Neural progenitor cell (in vitro differentiated cells): Measurements from ENCODE around the gene ARHGAP24.

Source experiments
- EZH2 ChIP-seq: fragments of 200-600 bp; sonication (generic); IDR thresholded peaks from 2 replicates; pipeline ENCODE4 v1.6.1; 2017; ENCODE audit warnings: antibody characterized with exemption, mild to moderate bottlenecking, moderate library complexity
- EZH2phosphoT487 ChIP-seq: fragments of 200-600 bp; sonication (generic); IDR thresholded peaks from 2 replicates; pipeline ENCODE4 v1.6.1; 2017; ENCODE audit warnings: antibody characterized with exemption
- TF ChIP-seq, protein P1 (sequence below): fragments of 200-600 bp; sonication (generic); IDR thresholded peaks from 2 replicates; pipeline ENCODE4 v1.5.1; 2017; ENCODE audit warnings: antibody characterized with exemption, mild to moderate bottlenecking

DNA sequence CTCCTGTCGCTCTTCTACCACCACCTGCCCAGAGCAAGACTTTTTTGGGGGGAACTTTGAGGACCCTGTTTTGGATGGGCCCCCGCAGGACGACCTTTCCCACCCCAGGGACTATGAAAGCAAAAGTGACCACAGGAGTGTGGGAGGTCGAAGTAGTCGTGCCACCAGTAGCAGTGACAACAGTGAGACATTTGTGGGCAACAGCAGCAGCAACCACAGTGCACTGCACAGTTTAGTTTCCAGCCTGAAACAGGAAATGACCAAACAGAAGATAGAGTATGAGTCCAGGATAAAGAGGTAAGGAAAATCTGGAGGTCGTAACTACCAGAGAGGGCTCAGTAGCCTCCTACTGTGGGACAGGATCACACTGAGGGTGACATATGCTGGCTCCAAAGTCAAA, 520.4 kb downstream of the ARHGAP24 start:
- TF ChIP-seq EZH2 = no peak
- TF ChIP-seq, protein P1, sequence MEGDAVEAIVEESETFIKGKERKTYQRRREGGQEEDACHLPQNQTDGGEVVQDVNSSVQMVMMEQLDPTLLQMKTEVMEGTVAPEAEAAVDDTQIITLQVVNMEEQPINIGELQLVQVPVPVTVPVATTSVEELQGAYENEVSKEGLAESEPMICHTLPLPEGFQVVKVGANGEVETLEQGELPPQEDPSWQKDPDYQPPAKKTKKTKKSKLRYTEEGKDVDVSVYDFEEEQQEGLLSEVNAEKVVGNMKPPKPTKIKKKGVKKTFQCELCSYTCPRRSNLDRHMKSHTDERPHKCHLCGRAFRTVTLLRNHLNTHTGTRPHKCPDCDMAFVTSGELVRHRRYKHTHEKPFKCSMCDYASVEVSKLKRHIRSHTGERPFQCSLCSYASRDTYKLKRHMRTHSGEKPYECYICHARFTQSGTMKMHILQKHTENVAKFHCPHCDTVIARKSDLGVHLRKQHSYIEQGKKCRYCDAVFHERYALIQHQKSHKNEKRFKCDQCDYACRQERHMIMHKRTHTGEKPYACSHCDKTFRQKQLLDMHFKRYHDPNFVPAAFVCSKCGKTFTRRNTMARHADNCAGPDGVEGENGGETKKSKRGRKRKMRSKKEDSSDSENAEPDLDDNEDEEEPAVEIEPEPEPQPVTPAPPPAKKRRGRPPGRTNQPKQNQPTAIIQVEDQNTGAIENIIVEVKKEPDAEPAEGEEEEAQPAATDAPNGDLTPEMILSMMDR = no peak
- no peak for TF ChIP-seq EZH2phosphoT487
